Forelimb muscle (tissue), 1 donor: ENCODE measurements around the gene TERT. TPM values are rescaled to one million over a fixed set of nuclear protein-coding genes. Genes with fewer than 3 reads are reported as not detected.
"Not testable (repeated sequence)": the region's sequence is repeated elsewhere in the genome, so short reads cannot be mapped to it uniquely, and the experiment has no call there.

Source experiments
- DNase-seq: peaks from one replicate; pipeline ENCODE4 v3.0.0-alpha.2; 2013; ENCODE audit warnings: low read depth
- polyA plus RNA-seq: library from polyadenylated mRNA; unstranded; fragments of 120-200 nt; gene quantifications from one replicate; pipeline ENCODE4 v1.2.1, GENCODE V29; 2013; ENCODE audit not compliant: insufficient read length

The TERT gene
- polyA plus RNA-seq, 1 donor = not detected

- no peak for DNase-seq
Measured at GRCh38 chr5:1278656-1279442, 16.0 kb downstream of the TERT start.

DNA sequence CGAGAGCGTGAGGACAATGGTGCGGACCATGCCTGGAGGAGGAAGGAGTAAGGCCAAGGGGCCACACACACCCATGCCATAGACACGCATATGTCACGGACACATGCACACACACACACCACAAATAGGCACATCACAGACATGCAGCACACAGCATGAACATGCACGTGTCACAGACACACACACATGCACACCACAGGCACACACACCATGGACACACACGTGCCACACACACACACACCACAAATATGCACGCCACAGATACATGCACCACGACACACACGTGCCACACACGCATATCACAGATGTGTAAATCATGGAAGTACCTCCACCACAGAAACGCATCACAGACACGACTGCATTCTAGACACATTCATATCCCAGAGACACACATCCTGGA lies 16.7 kb downstream of the TERT start:
- DNase-seq = no peak

DNA sequence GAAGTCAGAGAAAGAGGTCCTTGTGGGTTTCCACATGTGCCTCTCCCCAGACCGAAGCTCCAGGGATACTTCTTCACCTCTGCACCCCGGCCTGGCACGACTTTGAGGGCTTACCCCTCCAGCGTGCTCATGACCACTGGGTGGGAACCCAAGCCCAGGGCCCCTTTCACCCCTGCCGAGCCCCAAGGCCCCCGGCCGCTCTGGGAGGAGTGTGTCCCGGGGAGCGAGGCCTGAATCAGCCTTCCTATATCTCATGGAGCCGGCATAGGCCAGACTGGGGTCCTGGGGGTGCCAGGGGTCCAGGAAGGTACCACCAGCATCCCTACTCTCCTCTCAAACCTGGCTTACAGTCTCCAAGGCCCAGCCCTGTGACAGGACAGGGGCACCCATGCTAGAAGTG lies 17.1 kb downstream of the TERT start:
- DNase-seq = no peak

DNA sequence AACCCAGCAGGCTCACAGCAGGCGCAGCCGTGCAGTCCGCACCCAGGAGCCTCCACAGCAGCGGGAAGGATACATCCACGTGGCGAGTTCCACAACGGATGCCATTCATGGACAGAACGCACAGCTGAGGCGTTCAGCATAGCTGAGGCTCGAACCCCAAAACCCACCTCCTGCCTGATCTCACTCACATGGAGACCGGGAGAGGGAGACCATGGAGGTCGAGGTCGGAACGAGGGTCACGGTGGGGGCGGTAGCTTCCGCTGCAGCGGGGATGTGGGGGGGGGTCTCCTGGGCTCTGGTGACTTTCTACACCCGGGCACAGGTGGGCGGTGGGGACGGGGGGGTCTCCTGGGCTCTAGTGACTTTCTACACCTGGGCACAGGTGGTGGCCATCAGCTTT lies 17.5 kb downstream of the TERT start:
- no peak for DNase-seq

DNA sequence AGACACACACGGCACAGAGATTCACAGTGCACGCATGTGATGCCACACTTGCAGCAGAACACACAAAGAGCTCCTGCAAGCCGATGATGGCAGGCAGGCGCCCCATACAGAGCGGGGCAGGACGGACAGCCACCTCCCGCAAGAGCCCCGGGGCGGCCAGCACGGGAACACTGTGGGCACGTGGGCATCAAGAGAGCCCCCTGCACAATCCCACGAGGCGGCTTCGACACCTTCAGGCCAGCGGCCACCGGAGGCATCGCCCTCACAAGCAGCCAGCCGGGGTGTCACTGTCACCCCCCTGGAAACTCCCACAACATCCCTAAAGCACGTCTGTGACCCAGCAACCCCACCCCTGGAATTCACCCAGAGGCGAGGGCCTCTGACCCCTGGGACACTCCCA lies 17.9 kb downstream of the TERT start:
- no peak for DNase-seq

DNA sequence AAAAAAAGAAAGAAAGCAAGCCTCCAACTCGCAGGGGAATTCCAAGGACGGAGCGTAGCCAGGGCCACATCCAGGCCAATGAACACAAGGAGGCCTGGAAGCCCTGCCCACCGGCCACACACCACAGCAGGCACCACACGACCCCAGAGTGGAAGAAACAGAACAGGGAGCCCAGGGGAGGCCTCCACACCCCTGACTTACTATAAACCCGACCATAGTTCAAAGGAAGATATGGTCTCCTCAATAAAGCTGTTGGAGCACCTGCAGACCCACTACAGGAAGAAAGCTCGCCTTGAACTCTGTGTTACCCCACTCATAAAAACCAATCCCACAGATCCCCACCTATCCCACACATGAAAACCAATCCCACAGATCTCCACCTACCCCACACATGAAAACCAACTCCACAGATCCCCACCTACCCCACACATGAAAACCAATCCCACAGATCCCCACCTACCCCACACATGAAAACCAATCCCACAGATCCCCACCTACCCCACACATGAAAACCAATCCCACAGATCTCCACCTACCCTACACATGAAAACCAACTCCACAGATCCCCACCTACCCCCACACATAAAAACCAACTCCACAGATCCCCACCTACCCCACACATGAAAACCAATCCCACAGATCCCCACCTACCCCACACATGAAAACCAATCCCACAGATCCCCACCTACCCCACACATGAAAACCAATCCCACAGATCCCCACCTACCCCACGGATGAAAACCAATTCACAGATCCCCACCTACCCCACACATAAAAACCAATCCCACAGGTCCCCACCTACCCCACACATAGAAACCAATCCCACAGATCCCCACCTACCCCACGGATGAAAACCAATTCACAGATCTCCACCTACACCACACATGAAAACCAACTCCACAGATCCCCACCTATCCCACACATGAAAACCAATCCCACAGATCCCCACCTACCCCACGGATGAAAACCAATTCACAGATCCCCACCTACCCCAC lies 19.2 kb downstream of the TERT start:
- DNase-seq = not testable (repeated sequence)

DNA sequence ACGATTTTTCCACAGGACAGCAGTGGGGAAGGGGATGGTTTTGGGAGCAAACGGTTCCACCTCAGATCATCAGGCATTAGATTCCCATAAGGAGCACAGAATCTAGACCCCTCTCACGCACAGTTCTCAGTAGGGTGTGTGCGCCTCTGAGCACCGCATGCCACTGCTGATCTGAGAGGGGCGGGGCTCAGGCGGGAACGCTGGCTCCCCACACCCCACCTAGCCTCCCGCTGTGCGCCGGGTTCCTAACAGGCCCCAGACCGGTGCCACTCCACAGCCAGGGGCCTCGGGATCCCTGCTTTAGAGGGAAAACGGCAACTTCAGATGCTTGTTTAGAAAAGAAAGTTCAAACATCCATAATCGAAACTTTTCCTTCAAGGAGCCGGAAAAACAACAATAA lies 20.4 kb downstream of the TERT start:
- no peak for DNase-seq

- no peak for DNase-seq
Measured at GRCh38 chr5:1273745-1274144, 21.1 kb downstream of the TERT start.

GRCh38 chr5:1272201-1272600 lies 22.7 kb downstream of the TERT start:
- no peak for DNase-seq

DNA sequence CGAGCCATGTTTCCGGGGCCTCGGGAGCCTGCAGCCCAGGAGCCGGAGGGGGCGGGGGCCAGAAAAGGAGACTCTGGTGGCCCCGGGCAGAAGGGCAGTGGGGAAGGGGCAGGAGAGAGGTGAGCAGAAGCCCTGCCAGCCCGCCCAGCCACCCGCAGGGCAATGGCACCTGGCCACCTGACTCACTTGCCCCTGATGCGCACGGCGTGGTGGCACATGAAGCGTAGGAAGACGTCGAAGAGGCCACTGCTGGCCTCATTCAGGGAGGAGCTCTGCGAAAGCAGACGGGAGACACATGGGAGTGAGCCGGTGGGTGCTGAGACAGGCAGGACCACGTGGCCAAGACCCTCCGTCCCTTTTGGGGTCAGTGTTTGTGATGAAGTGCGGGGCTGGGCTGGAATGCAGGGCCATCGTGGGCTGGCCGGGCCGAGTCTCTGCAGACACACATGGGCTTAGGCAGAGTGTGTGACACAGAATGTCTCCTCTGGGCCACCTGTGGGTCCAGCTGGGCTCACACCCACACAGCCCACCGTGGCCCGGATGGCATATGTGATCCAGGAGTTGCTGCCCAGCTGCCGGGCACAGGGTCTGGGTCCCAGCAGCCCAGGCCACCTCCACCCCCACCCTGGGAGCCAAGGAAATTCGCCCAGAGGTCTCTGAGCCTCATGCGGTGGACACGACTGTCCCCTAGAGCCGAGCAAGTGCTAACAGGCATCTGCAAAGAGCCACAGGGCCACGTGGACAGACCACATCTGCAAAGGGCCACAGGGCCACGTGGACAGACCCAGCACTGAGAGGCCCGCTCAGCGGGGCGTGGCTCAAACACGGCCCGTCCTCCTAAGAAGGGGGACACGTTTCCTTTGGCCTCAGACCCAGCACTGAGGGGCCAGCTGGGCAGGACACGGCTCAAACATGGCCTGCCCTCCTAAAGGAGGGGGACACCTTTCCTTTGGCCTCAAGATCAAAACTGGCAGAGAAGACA lies 23.6 kb downstream of the TERT start:
- DNase-seq = no peak

DNA sequence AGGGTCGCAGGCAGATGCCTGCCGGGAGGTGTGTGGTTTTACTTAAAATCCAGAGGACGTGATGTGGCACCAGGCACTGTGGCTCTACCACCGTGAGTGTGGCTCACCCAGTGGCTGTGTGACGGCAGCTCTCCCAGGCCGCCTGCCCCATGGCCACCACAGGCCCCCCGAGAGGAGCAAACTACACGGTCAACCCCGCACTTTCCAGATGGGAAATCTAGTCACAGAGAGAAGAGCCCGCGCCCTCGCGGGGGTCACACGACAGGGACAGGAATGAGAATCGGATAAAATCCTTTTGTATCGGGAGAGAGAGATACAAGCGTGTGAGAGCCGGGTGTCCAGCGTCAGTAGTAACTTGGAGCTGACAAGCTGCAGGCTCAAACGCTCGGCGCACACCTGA lies 24.4 kb downstream of the TERT start:
- no peak for DNase-seq

- DNase-seq = no peak
Measured at GRCh38 chr5:1268666-1269065, 26.2 kb downstream of the TERT start.

- DNase-seq = no peak
Measured at GRCh38 chr5:1268056-1268455, 26.8 kb downstream of the TERT start.

GRCh38 chr5:1267464-1267863 lies 27.4 kb downstream of the TERT start:
- not testable (repeated sequence) for DNase-seq

- no peak for DNase-seq
Measured at GRCh38 chr5:1266791-1267190, 28.1 kb downstream of the TERT start.

GRCh38 chr5:1265461-1266455 lies 29.1 kb downstream of the TERT start:
- DNase-seq = no peak

DNA sequence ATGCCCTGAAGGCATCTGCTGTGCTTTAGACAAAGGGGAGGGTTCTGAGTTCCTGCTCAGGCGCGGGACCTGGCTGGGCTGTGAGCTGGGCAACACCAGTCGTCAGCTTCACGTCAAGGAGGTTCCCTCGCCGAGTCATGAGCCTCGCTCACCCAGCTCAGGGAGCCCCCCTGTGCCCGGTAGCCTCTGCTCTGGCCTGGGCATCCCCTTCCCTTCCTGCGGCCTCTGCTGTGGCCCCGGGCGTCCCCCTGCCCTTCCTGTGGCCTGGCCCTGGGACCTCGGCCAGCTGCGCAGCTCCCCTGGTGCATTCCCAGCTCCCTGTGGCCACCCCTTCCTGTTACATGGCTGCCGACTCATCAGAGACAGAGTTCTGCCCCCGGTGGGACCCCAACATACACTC lies 29.8 kb downstream of the TERT start:
- DNase-seq = no peak

DNA sequence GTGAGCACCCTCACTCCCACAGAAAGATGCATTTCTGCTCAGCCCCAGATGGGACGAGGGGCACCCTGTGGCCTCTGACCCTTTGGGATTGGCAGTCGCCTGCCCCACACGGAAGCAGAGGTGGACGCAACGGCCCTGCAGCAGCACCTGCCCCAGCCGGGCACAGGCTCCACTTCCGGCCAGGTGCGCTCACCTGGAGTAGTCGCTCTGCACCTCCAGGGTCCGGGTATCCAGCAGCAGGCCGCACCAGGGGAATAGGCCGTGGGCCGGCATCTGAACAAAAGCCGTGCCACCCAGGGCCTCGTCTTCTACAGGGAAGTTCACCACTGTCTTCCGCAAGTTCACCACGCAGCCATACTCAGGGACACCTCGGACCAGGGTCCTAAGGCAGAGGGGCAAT lies 30.7 kb downstream of the TERT start:
- no peak for DNase-seq

DNA sequence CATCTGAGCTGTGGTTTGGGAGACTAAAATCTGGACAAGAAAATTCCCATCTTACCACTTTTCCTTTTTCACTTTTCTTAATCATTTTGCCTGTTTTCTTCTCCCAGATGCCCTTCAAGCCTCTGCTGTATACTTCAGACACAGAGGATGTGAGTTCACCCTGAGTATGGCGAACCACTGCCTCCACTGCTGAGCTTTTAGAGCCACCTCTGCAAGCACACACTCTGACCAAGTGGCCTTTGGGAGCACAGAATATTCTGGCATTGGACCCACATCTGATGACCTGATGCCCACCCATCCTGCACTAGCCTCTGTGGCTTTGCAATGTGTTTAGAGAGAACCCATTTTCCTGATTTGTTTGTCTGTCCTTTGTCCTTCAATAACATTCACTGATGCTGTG lies 32.5 kb downstream of the TERT start:
- DNase-seq = no peak

DNA sequence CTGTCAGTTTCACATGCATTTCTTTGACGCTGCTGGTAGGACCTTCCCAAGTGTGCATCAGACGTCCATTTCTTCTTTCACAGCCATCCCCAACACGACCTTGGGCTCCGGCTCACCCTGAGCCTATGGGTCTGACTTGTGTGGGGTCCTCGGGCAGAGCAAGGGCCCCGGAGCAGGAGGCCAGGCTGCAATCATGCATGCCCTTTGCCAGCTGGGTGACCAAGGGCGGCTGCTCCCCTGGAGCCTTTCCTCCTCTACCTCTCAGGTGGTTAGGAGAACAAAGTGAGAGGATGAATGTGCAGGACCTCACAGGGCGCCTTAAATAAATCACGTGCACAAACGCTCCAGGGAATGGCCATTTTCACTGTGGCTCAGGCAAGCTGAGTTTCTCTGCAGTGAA lies 33.2 kb downstream of the TERT start:
- no peak for DNase-seq
